HepG2 (cell line): ENCODE measurements around the gene VAMP5. TPM values are rescaled to one million over a fixed set of nuclear protein-coding genes. Genes with fewer than 3 reads are reported as not detected.
A peak's percentile ranks its signal among the peaks of the same experiment; 100 is the strongest.

Experiments
- ARID5B ChIP-seq: IDR thresholded peaks from 2 replicates; pipeline ENCODE4 v1.4.0; 2020; ENCODE audit warnings: mild to moderate bottlenecking, missing genetic modification reagents
- CHD2 ChIP-seq: IDR thresholded peaks from 2 replicates; pipeline ENCODE4 v1.6.1; 2011; ENCODE audit warnings: low read depth, low read length, improper control_type of control experiment
- DRAP1 ChIP-seq: IDR thresholded peaks from 2 replicates; pipeline ENCODE4 v1.6.1; 2016; ENCODE audit warnings: missing genetic modification reagents, missing compliant biosample characterization
- ELF3 ChIP-seq: IDR thresholded peaks from 2 replicates; pipeline ENCODE4 v1.6.1; 2016; ENCODE audit warnings: missing genetic modification reagents, missing compliant biosample characterization
- GLI4 ChIP-seq: sonication (generic); formaldehyde crosslinking; IDR thresholded peaks from 2 replicates; pipeline ENCODE4 v1.5.1; 2020; ENCODE audit warnings: missing genetic modification reagents, mild to moderate bottlenecking, moderate library complexity, borderline replicate concordance
- HOXA3 ChIP-seq: sonication (generic); formaldehyde crosslinking; IDR thresholded peaks from 2 replicates; pipeline ENCODE4 v1.5.0; 2020; ENCODE audit warnings: missing genetic modification reagents
- IKZF5 ChIP-seq: IDR thresholded peaks from 2 replicates; pipeline ENCODE4 v1.6.1; 2018; ENCODE audit warnings: missing genetic modification reagents, mild to moderate bottlenecking, missing compliant biosample characterization
- IRF9 ChIP-seq: sonication (generic); formaldehyde crosslinking; IDR thresholded peaks from 2 replicates; pipeline ENCODE4 v1.8.0; 2022; ENCODE audit warnings: missing genetic modification reagents, mild to moderate bottlenecking, borderline replicate concordance
- KDM4B ChIP-seq: sonication (generic); formaldehyde crosslinking; IDR thresholded peaks from 2 replicates; pipeline ENCODE4 v1.4.0; 2020; ENCODE audit warnings: missing genetic modification reagents
- MEIS1 ChIP-seq: sonication (generic); formaldehyde crosslinking; IDR thresholded peaks from 2 replicates; pipeline ENCODE4 v1.9.0; 2021; ENCODE audit warnings: mild to moderate bottlenecking, missing genetic modification reagents, moderate library complexity, borderline replicate concordance
- MYNN ChIP-seq: sonication (generic); formaldehyde crosslinking; IDR thresholded peaks from 2 replicates; pipeline ENCODE4 v1.4.0; 2020; ENCODE audit warnings: mild to moderate bottlenecking, low read depth, missing genetic modification reagents
- NFYB ChIP-seq: sonication (generic); formaldehyde crosslinking; IDR thresholded peaks from 2 replicates; pipeline ENCODE4 v1.4.0; 2020; ENCODE audit warnings: missing genetic modification reagents
- RFXANK ChIP-seq: IDR thresholded peaks from 2 replicates; pipeline ENCODE4 v1.6.1; 2016
- SALL1 ChIP-seq: sonication (generic); formaldehyde crosslinking; IDR thresholded peaks from 2 replicates; pipeline ENCODE4 v1.8.0; 2022; ENCODE audit warnings: mild to moderate bottlenecking, missing genetic modification reagents
- SATB2 ChIP-seq: sonication (generic); formaldehyde crosslinking; IDR thresholded peaks from 2 replicates; pipeline ENCODE4 v1.5.0; 2020; ENCODE audit warnings: missing genetic modification reagents
- SMARCE1 ChIP-seq: fragments of 450-650 bp; IDR thresholded peaks from 2 replicates; pipeline ENCODE4 v1.6.1; 2017; ENCODE audit warnings: borderline replicate concordance
- ZBTB4 ChIP-seq: sonication (generic); formaldehyde crosslinking; IDR thresholded peaks from 2 replicates; pipeline ENCODE4 v1.4.0; 2020; ENCODE audit warnings: missing genetic modification reagents, mild to moderate bottlenecking, borderline replicate concordance
- ZNF205 ChIP-seq: IDR thresholded peaks from 2 replicates; pipeline ENCODE4 v1.6.1; 2018; ENCODE audit warnings: missing biosample characterization, missing genetic modification reagents
- ZNF891 ChIP-seq: sonication (generic); formaldehyde crosslinking; IDR thresholded peaks from 2 replicates; pipeline ENCODE4 v1.5.0; 2020; ENCODE audit warnings: mild to moderate bottlenecking, missing genetic modification reagents
- polyA plus RNA-seq, 8 experiments: library from polyadenylated mRNA; depleted of rRNA in 3 of 8; stranded (reverse) in 7 of 8; unstranded in 1 of 8; fragments of >200 nt; fragmentation: Illumina TruSeq in 4 of 8; extraction: Trizol in 4 of 8; gene quantifications; 2 replicates each; pipeline versions ENCODE4 v1.2.1 to v1.2.3, GENCODE V29; 2011 to 2016; ENCODE audit warnings: low read depth in 4 of 8, missing spikeins in 1 of 8, mixed read lengths in 1 of 8; ENCODE audit not compliant: insufficient read depth in 1 of 8
- total RNA-seq, 5 experiments: library from RNA; depleted of rRNA; stranded (reverse); fragments of >200 nt; fragmentation: Illumina TruSeq; extraction: Trizol; gene quantifications; 2 replicates each; pipeline ENCODE4 v1.2.3, GENCODE V29; 2016; ENCODE audit warnings: low read depth in 1 of 5

VAMP5 gene
- total and polyA plus RNA-seq, 2 of the 13 experiments (the other 11 are each of a cell fraction or from before 2014, with no cell fraction given), result 7.2 to 56.7 TPM

- TF ChIP-seq ARID5B, result peak; percentile 56
- TF ChIP-seq MEIS1 (CRISPR knock-in tag), result peak; percentile 73
- no peak; the same call in none of the 2 replicates for TF ChIP-seq NFYB (CRISPR knock-in tag)
- peak; percentile 72; the same call in 1 of the 2 replicates for TF ChIP-seq IKZF5
- peak; percentile 70 for TF ChIP-seq ZNF205 (CRISPR knock-in tag)
- TF ChIP-seq ZBTB4 (CRISPR knock-in tag), result 0 out of 2 replicates have a peak, but pooled peaks have one; percentile 67
- peak; percentile 66; the same call in 1 of the 2 replicates for TF ChIP-seq RFXANK (CRISPR knock-in tag)
- TF ChIP-seq GLI4 (CRISPR knock-in tag), result peak; percentile 65
- TF ChIP-seq SALL1, result peak; percentile 80
- TF ChIP-seq HOXA3 (CRISPR knock-in tag), result peak; percentile 74
- TF ChIP-seq MYNN, result peak; percentile 49; the same call in 1 of the 2 replicates
- peak; percentile 94 for TF ChIP-seq KDM4B (CRISPR knock-in tag)
- peak; percentile 4; the same call in 1 of the 2 replicates for TF ChIP-seq SMARCE1
- TF ChIP-seq CHD2, result peak; percentile 70; the same call in 1 of the 2 replicates
- TF ChIP-seq SATB2 (CRISPR knock-in tag), result peak; percentile 27; the same call in 1 of the 2 replicates
- peak; percentile 55; the same call in 1 of the 2 replicates for TF ChIP-seq ELF3 (CRISPR knock-in tag)
- peak; percentile 95 for TF ChIP-seq ZNF891
- TF ChIP-seq IRF9 (CRISPR knock-in tag), result peak; percentile 0
- TF ChIP-seq DRAP1 (CRISPR knock-in tag), result peak; percentile 78
Measured at GRCh38 chr2:85538507-85539360, 45.5 kb upstream of the VAMP5 start, which contains the start of gene MAT2A (continued).
